ENCODE measurements around the gene APOF.

DNA sequence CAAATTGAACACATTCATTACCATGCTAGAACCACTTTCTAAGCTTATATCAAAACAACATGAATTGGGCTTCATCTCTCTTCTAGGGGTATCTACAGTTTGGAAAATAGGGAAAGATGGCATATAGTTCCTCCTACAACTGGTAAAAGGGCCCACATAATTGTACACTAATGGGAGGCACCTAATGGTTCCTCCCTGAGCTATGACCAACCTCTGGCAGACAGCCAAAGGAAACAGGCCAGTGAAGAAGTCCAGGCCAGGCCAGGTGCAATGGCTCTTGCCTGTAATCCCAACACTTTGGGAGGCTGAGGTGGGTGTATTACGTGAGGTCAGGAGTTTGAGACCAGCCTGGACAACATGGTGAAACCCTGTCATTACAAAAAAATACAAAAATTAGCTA, 23.2 kb upstream of the APOF start:
- TF ChIP-seq, protein P1, sequence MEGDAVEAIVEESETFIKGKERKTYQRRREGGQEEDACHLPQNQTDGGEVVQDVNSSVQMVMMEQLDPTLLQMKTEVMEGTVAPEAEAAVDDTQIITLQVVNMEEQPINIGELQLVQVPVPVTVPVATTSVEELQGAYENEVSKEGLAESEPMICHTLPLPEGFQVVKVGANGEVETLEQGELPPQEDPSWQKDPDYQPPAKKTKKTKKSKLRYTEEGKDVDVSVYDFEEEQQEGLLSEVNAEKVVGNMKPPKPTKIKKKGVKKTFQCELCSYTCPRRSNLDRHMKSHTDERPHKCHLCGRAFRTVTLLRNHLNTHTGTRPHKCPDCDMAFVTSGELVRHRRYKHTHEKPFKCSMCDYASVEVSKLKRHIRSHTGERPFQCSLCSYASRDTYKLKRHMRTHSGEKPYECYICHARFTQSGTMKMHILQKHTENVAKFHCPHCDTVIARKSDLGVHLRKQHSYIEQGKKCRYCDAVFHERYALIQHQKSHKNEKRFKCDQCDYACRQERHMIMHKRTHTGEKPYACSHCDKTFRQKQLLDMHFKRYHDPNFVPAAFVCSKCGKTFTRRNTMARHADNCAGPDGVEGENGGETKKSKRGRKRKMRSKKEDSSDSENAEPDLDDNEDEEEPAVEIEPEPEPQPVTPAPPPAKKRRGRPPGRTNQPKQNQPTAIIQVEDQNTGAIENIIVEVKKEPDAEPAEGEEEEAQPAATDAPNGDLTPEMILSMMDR (IDR thresholded peaks at IDR 0.05) = no peak
- TF ChIP-seq EZH2 (IDR thresholded peaks at IDR 0.05) (no peak), EZH2phosphoT487 (IDR thresholded peaks at IDR 0.05) (no peak)
